ENCODE measurements around the gene PAQR9.
"Not testable (repeated sequence)": the region's sequence is repeated elsewhere in the genome, so short reads cannot be mapped to it uniquely, and the experiment has no call there.

The PAQR9 gene

GRCh38 chr3:142963516-142964448, at the start of gene PAQR9:
PAQR9 (minus strand) TSS chr3:142963674; CDS start chr3:142963336, 338 bp downstream.
- no peak for DNase-seq (ENCODE audit: low read depth)

GRCh38 chr3:143011705-143012104, 48.2 kb upstream of the PAQR9 start:
- no peak for DNase-seq (ENCODE audit: low read depth)

- DNase-seq (ENCODE audit: low read depth), result no peak
Observed at GRCh38 chr3:143010024-143010423, 46.5 kb upstream of the PAQR9 start.

- no peak for DNase-seq (ENCODE audit: low read depth)
Observed at GRCh38 chr3:143004823-143005222, 41.3 kb upstream of the PAQR9 start.

- DNase-seq (ENCODE audit: low read depth), result no peak
Observed at GRCh38 chr3:143002727-143003126, 39.3 kb upstream of the PAQR9 start.

GRCh38 chr3:143002083-143002712, 38.7 kb upstream of the PAQR9 start:
- DNase-seq (ENCODE audit: low read depth), result no peak

- DNase-seq (ENCODE audit: low read depth), result peak; percentile 86
Observed at GRCh38 chr3:143001369-143002082, 38.1 kb upstream of the PAQR9 start, which contains the start of gene U2SURP. U2SURP (plus strand) TSS chr3:143001570; CDS start chr3:143001629, 59 bp downstream.

- DNase-seq (ENCODE audit: low read depth), result no peak
Observed at GRCh38 chr3:143001034-143001368, 37.5 kb upstream of the PAQR9 start.

GRCh38 chr3:143000528-143000927, 37.1 kb upstream of the PAQR9 start:
- no peak for DNase-seq (ENCODE audit: low read depth)

GRCh38 chr3:142999881-143000280, 36.4 kb upstream of the PAQR9 start:
- no peak for DNase-seq (ENCODE audit: low read depth)

GRCh38 chr3:142998439-142998838, 35.0 kb upstream of the PAQR9 start:
- DNase-seq (ENCODE audit: low read depth), result no peak

- no peak for DNase-seq (ENCODE audit: low read depth)
Observed at GRCh38 chr3:142997330-142997729, 33.9 kb upstream of the PAQR9 start.

- DNase-seq (ENCODE audit: low read depth), result peak; percentile 39
Observed at GRCh38 chr3:142993958-142994442, 30.5 kb upstream of the PAQR9 start.

- DNase-seq (ENCODE audit: low read depth), result no peak
Observed at GRCh38 chr3:142992323-142992722, 28.8 kb upstream of the PAQR9 start.

- DNase-seq (ENCODE audit: low read depth), result no peak
Observed at GRCh38 chr3:142990721-142991120, 27.2 kb upstream of the PAQR9 start.

- DNase-seq (ENCODE audit: low read depth), result not testable (repeated sequence)
Observed at GRCh38 chr3:142988826-142989225, 25.4 kb upstream of the PAQR9 start.

- not testable (repeated sequence) for DNase-seq (ENCODE audit: low read depth)
Observed at GRCh38 chr3:142988221-142988620, 24.7 kb upstream of the PAQR9 start.

- no peak for DNase-seq (ENCODE audit: low read depth)
Observed at GRCh38 chr3:142987707-142988106, 24.2 kb upstream of the PAQR9 start.

- no peak for DNase-seq (ENCODE audit: low read depth)
Observed at GRCh38 chr3:142987080-142987700, 23.7 kb upstream of the PAQR9 start.

- DNase-seq (ENCODE audit: low read depth), result no peak
Observed at GRCh38 chr3:142984255-142984654, 20.8 kb upstream of the PAQR9 start.

- DNase-seq (ENCODE audit: low read depth), result no peak
Observed at GRCh38 chr3:142983318-142983717, 19.8 kb upstream of the PAQR9 start.

Data from activated gamma-delta T cell treated with anti-CD3 and anti-CD28 coated beads, Interleukin-2, amount 50 U/mL, for 16 hours (primary cell).